ENCODE results near the gene NFIA.
"Not testable (repeated sequence)": the region's sequence is repeated elsewhere in the genome, so short reads cannot be mapped to it uniquely, and the experiment has no call there.

The NFIA gene

GRCh38 chr1:61467836-61468235 lies 385.5 kb downstream of the NFIA start:
- H3K4me3 ChIP-seq (ENCODE audit: insufficient read depth in 1 of 2, low read depth in 1 of 2, low read length in 2 of 2); H2AK5ac ChIP-seq (ENCODE audit: low read length, severe bottlenecking); H3K14ac ChIP-seq (ENCODE audit: low read length in 2 of 2); DNase-seq; H2BK15ac ChIP-seq (ENCODE audit: low read depth, poor library complexity, severe bottlenecking); H3K79me1 ChIP-seq (replicated peaks; ENCODE audit: low read length, poor library complexity, severe bottlenecking); H2BK5ac ChIP-seq (ENCODE audit: low read depth, low read length, poor library complexity, severe bottlenecking); H3K23ac ChIP-seq (ENCODE audit: low read length in 2 of 2); H3K27ac ChIP-seq (ENCODE audit: low read length, poor library complexity, severe bottlenecking); H3K9me3 ChIP-seq (ENCODE audit: control insufficient read depth, low read length); H2BK120ac ChIP-seq (ENCODE audit: low read depth, low read length); H3K36me3 ChIP-seq (ENCODE audit: control insufficient read depth in 1 of 2, insufficient read depth in 2 of 2, low read depth in 1 of 2, low read length in 2 of 2); H2BK12ac ChIP-seq (ENCODE audit: low read length in 2 of 2); H3K4me1 ChIP-seq (ENCODE audit: control insufficient read depth, insufficient read depth, low read depth, low read length); H3K9ac ChIP-seq (ENCODE audit: low read length); H2AFZ ChIP-seq (ENCODE audit: low read depth, low read length); H4K8ac ChIP-seq (ENCODE audit: low read length); H4K91ac ChIP-seq (ENCODE audit: low read length); H3K18ac ChIP-seq (ENCODE audit: low read depth in 1 of 2, low read length in 2 of 2); H3K4me2 ChIP-seq (ENCODE audit: low read length, poor library complexity, severe bottlenecking); H3K27me3 ChIP-seq (ENCODE audit: control insufficient read depth in 1 of 2, insufficient read depth in 1 of 2, low read length in 2 of 2); H3K4ac ChIP-seq (ENCODE audit: low read depth in 1 of 2, low read length in 2 of 2): not testable (repeated sequence)
- WGBS = 91% methylated on average over 4 of the region's 5 CpGs

GRCh38 chr1:61469365-61469764 lies 387.0 kb downstream of the NFIA start:
- Histone ChIP-seq H2AFZ (ENCODE audit: low read depth, low read length) (no peak overlapping the region), H3K18ac (ENCODE audit: low read depth in 1 of 2, low read length in 2 of 2) (no peak overlapping the region), H3K4me2 (ENCODE audit: low read length, poor library complexity, severe bottlenecking) (no peak overlapping the region), H3K23ac (ENCODE audit: low read length in 2 of 2) (no peak overlapping the region), H3K27ac (ENCODE audit: low read length, poor library complexity, severe bottlenecking) (no peak overlapping the region), H4K8ac (ENCODE audit: low read length) (no peak overlapping the region), H3K27me3 (ENCODE audit: control insufficient read depth in 1 of 2, insufficient read depth in 1 of 2, low read length in 2 of 2) (peaks cover 0 to 6% of the 10 kb centered on the region in 2 experiments), H3K9ac (ENCODE audit: low read length) (no peak overlapping the region), H2BK12ac (ENCODE audit: low read length in 2 of 2) (no peak overlapping the region), H3K4me3 (ENCODE audit: insufficient read depth in 1 of 2, low read depth in 1 of 2, low read length in 2 of 2) (no peak overlapping the region), H3K4ac (ENCODE audit: low read depth in 1 of 2, low read length in 2 of 2) (no peak overlapping the region), H2BK5ac (ENCODE audit: low read depth, low read length, poor library complexity, severe bottlenecking) (no peak overlapping the region), H3K4me1 (ENCODE audit: control insufficient read depth, insufficient read depth, low read depth, low read length) (no peaks in the 10 kb centered on the region), H2AK5ac (ENCODE audit: low read length, severe bottlenecking) (no peak overlapping the region), H2BK120ac (ENCODE audit: low read depth, low read length) (no peak overlapping the region), H3K79me1 (replicated peaks; ENCODE audit: low read length, poor library complexity, severe bottlenecking) (no peaks in the 10 kb centered on the region), H4K91ac (ENCODE audit: low read length) (no peak overlapping the region), H3K36me3 (ENCODE audit: control insufficient read depth in 1 of 2, insufficient read depth in 2 of 2, low read depth in 1 of 2, low read length in 2 of 2) (no peaks in the 10 kb centered on the region), H3K9me3 (ENCODE audit: control insufficient read depth, low read length) (no peaks in the 10 kb centered on the region), H3K14ac (ENCODE audit: low read length in 2 of 2) (no peak overlapping the region), H2BK15ac (ENCODE audit: low read depth, poor library complexity, severe bottlenecking) (no peak overlapping the region)
- WGBS = no CpG with 5 or more reads among the region's 1 CpG
- DNase-seq = no peak

GRCh38 chr1:61472876-61473275 lies 390.5 kb downstream of the NFIA start:
- no peak overlapping the region for H4K91ac ChIP-seq (ENCODE audit: low read length)
- H4K8ac ChIP-seq (ENCODE audit: low read length) = no peak overlapping the region
- H3K9ac ChIP-seq (ENCODE audit: low read length) = no peak overlapping the region
- DNase-seq = no peak
- no peak overlapping the region for H3K14ac ChIP-seq (ENCODE audit: low read length in 2 of 2)
- H3K18ac ChIP-seq (ENCODE audit: low read depth in 1 of 2, low read length in 2 of 2) = no peak overlapping the region
- no peaks in the 10 kb centered on the region for H3K36me3 ChIP-seq (ENCODE audit: control insufficient read depth in 1 of 2, insufficient read depth in 2 of 2, low read depth in 1 of 2, low read length in 2 of 2)
- H3K4me2 ChIP-seq (ENCODE audit: low read length, poor library complexity, severe bottlenecking) = no peak overlapping the region
- no peaks in the 10 kb centered on the region for H3K79me1 ChIP-seq (replicated peaks; ENCODE audit: low read length, poor library complexity, severe bottlenecking)
- H3K9me3 ChIP-seq (ENCODE audit: control insufficient read depth, low read length) = no peaks in the 10 kb centered on the region
- no peak overlapping the region for H3K4ac ChIP-seq (ENCODE audit: low read depth in 1 of 2, low read length in 2 of 2)
- H2BK5ac ChIP-seq (ENCODE audit: low read depth, low read length, poor library complexity, severe bottlenecking) = no peak overlapping the region
- no peak overlapping the region for H2BK120ac ChIP-seq (ENCODE audit: low read depth, low read length)
- H3K4me1 ChIP-seq (ENCODE audit: control insufficient read depth, insufficient read depth, low read depth, low read length) = no peaks in the 10 kb centered on the region
- H2AK5ac ChIP-seq (ENCODE audit: low read length, severe bottlenecking) = no peak overlapping the region
- H2BK15ac ChIP-seq (ENCODE audit: low read depth, poor library complexity, severe bottlenecking) = no peak overlapping the region
- no peak overlapping the region for H3K23ac ChIP-seq (ENCODE audit: low read length in 2 of 2)
- H2BK12ac ChIP-seq (ENCODE audit: low read length in 2 of 2) = no peak overlapping the region
- H2AFZ ChIP-seq (ENCODE audit: low read depth, low read length) = no peak overlapping the region
- no peak overlapping the region for H3K27ac ChIP-seq (ENCODE audit: low read length, poor library complexity, severe bottlenecking)
- WGBS = 58% methylated on average over 3 of the region's 3 CpGs
- peaks cover 0 to 11% of the 10 kb centered on the region in 2 experiments for H3K27me3 ChIP-seq (ENCODE audit: control insufficient read depth in 1 of 2, insufficient read depth in 1 of 2, low read length in 2 of 2)
- no peak overlapping the region for H3K4me3 ChIP-seq (ENCODE audit: insufficient read depth in 1 of 2, low read depth in 1 of 2, low read length in 2 of 2)

- Histone ChIP-seq H3K36me3 (ENCODE audit: control insufficient read depth in 1 of 2, insufficient read depth in 2 of 2, low read depth in 1 of 2, low read length in 2 of 2) (no peaks in the 10 kb centered on the region), H2BK5ac (ENCODE audit: low read depth, low read length, poor library complexity, severe bottlenecking) (no peak overlapping the region), H3K9ac (ENCODE audit: low read length) (no peak overlapping the region), H4K91ac (ENCODE audit: low read length) (no peak overlapping the region), H3K9me3 (ENCODE audit: control insufficient read depth, low read length) (no peaks in the 10 kb centered on the region), H3K23ac (ENCODE audit: low read length in 2 of 2) (no peak overlapping the region), H2AK5ac (ENCODE audit: low read length, severe bottlenecking) (no peak overlapping the region), H3K27me3 (ENCODE audit: control insufficient read depth in 1 of 2, insufficient read depth in 1 of 2, low read length in 2 of 2) (peaks cover 0 to 11% of the 10 kb centered on the region in 2 experiments), H3K4me1 (ENCODE audit: control insufficient read depth, insufficient read depth, low read depth, low read length) (no peaks in the 10 kb centered on the region), H2BK120ac (ENCODE audit: low read depth, low read length) (no peak overlapping the region), H3K4ac (ENCODE audit: low read depth in 1 of 2, low read length in 2 of 2) (no peak overlapping the region), H3K79me1 (replicated peaks; ENCODE audit: low read length, poor library complexity, severe bottlenecking) (no peaks in the 10 kb centered on the region), H3K4me3 (ENCODE audit: insufficient read depth in 1 of 2, low read depth in 1 of 2, low read length in 2 of 2) (no peak overlapping the region), H3K4me2 (ENCODE audit: low read length, poor library complexity, severe bottlenecking) (no peak overlapping the region), H3K14ac (ENCODE audit: low read length in 2 of 2) (no peak overlapping the region), H4K8ac (ENCODE audit: low read length) (no peak overlapping the region), H3K27ac (ENCODE audit: low read length, poor library complexity, severe bottlenecking) (no peak overlapping the region), H3K18ac (ENCODE audit: low read depth in 1 of 2, low read length in 2 of 2) (no peak overlapping the region), H2BK12ac (ENCODE audit: low read length in 2 of 2) (no peak overlapping the region), H2BK15ac (ENCODE audit: low read depth, poor library complexity, severe bottlenecking) (no peak overlapping the region), H2AFZ (ENCODE audit: low read depth, low read length) (no peak overlapping the region)
- WGBS = 50% methylated on average over 3 of the region's 4 CpGs
- no peak for DNase-seq
Observed at GRCh38 chr1:61474269-61474817, 392.0 kb downstream of the NFIA start.

Measured in mesenchymal stem cell (in vitro differentiated cells and primary cell).